IPS-18c (cell line): ENCODE measurements around the gene SLC39A3.

ENCODE experiments used
- H3K4me3 ChIP-seq: 2 replicates; pipeline ENCODE4 v1.7.0; 2013; ENCODE audit warnings: low read depth, mild to moderate bottlenecking, low read length, moderate library complexity; ENCODE audit not compliant: insufficient read depth
- H3K9me3 ChIP-seq: one replicate; pipeline ENCODE4 v1.6.1; 2013; ENCODE audit warnings: mild to moderate bottlenecking, low read length, moderate library complexity; ENCODE audit not compliant: control insufficient read depth, insufficient read depth

The SLC39A3 gene

DNA sequence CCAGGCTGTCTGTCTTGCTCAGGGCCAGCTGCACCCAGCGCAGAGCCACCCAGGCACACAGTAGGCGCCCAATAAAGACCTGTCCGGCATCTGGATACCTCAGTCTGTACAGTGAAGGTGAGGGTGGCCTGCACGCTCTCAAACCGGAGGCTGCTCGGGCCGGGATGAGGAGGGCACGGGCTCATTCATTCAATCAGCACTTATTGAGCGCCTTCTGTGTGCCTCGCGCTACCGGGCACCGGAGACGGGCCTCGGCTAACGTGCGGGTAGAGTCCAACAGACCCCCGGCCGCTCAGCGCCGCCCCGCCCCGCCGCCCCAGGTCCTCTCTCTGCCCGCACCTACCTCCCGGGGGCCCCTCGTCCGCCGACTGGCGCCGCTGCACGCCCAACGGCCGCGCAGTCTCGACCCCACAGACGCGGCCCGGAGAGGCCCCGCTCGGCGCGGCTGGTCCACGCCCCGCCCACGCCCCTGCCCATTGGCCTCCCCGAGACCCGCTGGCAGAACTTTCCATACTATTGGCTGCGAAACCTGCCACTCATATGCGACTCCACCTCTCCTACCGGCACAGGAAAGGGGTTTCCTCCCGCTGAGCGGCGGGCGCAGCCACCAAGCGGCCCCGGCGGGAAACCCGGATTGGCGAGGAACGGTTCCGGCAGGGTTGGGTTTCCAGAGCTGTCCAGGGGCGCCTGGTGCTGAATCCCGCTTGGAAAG is at the start of gene SLC39A3:
Gene SLC39A3, minus strand, starts transcription at position 416 of the 712 bp plus-strand sequence. CDS start 2,760 bp downstream, outside the sequence.
- H3K9me3 ChIP-seq, result no peaks in the 10 kb centered on the region
- peak within 1 kb of the TSS; percentile 86 for H3K4me3 ChIP-seq

DNA sequence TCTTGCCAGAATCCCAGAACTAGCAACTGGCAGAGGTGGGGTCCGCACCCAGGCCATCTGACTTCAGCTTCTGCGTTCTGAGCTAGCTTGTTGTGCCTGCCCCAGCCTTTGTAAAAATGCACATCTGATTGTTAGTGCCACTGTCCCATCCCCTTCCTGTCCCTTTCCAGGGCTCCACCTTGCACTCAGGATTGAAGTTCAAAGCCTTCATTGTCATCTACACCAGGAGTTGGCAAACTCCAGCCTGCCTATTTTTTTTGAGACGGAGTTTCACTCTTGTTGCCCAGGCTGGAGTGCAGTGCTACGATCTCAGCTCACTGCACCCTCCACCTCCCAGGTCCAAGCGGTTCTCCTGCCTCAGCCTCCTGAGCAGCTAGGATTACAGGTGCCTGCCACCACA is 48.4 kb upstream of the SLC39A3 start:
- Histone ChIP-seq H3K4me3 (no peak overlapping the region), H3K9me3 (no peaks in the 10 kb centered on the region)

DNA sequence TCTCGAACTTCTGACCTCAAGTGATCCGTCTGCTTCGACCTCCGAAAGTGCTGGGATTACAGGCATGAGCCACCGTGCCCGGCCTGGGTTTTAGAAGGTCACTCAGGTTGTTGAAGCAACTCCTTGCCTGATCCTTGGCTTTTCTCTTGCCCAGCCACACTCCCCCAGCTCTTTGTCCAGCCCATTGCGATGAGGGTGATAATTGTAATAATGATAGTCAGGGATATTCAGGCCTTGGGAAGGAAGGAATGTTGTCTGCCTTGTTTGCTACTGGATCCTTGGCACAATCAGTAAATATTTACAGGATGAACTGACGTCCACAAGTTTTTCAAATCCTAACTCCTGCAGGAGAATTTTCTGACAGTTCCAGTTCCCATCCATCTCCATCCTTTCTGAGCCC is 47.3 kb upstream of the SLC39A3 start:
- Histone ChIP-seq H3K4me3 (no peak overlapping the region), H3K9me3 (peaks cover 2% of the 10 kb centered on the region)

- Histone ChIP-seq H3K9me3 (peaks cover 2% of the 10 kb centered on the region), H3K4me3 (peak within 1 kb of the TSS; percentile 91)
Measured at GRCh38 chr19:2785244-2785997, 45.6 kb upstream of the SLC39A3 start, which contains the start of gene THOP1. Gene THOP1 (plus strand): TSS chr19:2785503. CDS start chr19:2785663, 160 bp downstream.

DNA sequence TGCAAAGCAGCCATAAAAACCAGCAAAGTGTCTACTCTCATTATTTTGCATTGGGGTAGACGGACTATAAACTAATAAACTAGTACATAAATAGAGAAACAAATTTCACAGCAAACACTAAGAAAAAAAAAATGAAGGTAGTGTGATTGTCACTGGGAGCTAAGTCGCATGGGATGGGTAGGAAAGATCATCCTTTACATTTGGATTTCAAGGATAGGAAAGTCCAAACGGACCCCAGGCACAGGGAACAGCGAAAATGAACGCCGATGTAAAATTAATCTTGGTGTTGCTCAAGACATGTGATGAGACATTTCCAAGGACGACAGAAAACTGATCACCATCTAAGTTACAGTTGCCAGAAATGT is 43.9 kb upstream of the SLC39A3 start:
- no peak overlapping the region for H3K4me3 ChIP-seq
- H3K9me3 ChIP-seq, result peaks cover 2% of the 10 kb centered on the region

DNA sequence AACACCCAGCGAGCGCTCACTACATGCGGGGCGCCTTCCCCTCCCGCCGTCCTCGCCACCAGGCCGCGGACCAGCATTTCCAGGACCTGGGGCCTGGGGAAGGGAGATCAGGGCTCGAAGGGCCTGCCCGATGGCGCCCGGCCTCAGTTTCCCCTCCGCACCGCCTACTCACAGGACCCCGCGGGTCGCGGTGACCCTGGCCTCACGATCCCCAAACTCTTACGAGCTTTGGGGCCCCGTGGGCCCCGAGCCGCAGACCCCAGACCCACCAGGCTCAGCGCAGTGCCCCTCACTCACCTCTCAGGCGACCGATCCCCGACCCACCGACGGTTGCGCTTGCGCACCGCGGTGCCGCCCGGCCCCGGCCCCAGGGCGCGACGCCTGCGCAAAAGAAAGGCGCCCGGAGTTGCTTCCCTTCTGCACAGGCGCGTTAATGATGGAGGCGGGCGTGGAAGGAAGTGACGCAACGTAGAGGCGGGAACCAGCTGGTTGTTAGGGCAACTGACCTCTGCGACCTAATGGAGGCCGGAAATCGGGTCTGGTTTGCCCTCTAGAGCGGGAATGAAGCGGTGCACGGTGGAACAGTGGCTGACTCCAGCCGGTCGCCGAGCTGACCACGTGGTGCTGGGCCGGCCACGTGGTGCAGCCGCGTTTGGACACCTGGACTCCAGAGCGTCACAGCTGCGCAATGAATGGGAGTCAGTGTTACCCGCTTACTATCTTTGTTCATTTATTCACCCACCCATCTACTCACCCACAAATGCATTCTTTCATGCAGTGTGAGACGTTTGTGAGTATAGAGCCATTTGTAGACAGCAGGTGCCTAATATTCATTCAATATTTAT is 43.3 kb upstream of the SLC39A3 start, which contains the start of gene SGTA:
Gene SGTA, minus strand, starts transcription at position 338 of the 845 bp plus-strand sequence. CDS start 14,205 bp downstream, outside the sequence.
- Histone ChIP-seq H3K4me3 (peak within 1 kb of the TSS; percentile 99), H3K9me3 (peaks cover 2% of the 10 kb centered on the region)

DNA sequence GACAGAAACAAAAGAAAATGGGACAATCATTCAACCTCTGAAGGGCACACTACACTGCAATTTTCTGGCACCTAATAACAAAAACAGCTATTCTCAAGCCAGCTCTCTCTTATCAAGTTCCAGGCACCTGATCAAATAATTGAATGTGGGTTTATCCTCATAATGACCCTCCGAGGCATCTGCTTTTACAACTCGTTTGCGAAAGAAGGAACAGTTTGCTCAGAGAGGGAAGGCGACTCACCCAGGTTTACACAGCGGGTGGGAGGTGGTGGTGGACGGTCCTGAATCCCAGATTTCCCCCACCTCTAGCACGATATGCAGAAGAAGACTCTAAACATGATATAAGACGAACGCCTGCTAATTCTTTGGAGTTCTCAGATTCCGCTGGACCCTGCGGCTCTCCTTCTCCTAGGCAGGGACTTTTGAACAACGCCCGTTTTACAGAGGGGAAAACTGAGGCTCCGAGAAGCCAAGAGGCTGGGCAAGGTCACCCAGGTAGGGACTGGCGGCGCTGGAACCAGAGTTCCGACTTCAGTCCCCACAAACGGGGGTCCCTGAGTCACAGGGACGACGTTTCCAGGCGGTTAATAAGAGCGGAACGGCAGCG is 42.6 kb upstream of the SLC39A3 start:
- Histone ChIP-seq H3K9me3 (peaks cover 2% of the 10 kb centered on the region), H3K4me3 (peak overlapping the region; percentile 99)

DNA sequence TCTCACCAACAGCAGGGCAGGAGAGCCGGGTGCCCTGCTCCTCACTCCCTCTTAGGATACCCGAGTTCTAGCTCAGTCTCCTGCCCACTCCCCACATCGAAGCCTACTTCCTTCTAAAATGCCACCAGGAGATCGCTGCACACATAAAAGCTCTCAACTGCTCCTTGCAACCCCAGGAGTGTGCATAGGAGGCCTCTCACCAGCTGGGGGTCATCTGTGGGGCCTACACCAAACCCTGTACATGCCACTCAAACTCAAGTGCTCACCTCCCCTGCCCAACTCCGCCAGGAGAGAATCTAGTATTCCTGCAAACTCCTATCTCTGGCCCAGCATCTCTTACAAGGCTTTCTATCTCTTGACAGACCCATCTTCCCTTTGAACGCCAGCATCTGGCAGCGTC is 40.5 kb upstream of the SLC39A3 start:
- Histone ChIP-seq H3K4me3 (no peak overlapping the region), H3K9me3 (peaks cover 2% of the 10 kb centered on the region)

DNA sequence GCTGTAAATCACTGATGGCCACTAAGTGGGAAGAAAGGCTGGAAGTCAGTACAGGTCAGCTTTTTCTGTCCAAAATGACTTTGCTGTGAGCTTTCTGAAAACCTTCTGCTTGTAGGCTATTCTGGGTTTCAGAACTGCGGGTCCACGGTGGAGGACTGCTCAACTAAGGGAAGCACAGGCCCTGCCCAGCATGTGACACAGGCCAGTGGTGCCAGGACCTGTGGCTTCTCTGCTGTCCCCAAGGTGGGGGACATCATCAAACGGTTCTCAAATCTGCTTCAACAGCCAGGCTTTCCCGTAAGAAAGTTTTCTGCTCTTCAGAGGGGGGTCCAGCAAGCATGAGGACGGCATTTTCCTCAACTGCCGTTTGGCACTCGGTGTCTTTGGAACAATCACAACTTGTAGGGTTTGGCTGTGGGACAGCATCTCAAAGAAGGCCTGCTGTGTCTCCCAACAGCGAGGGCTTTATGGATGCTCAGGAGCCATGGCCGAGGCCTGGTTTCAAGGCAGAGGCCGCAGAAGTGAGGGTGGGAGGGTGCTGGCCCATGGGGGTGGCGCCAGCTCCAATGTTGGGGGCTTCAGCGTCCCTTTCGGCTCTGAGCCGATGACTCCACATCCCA is 39.4 kb upstream of the SLC39A3 start:
- Histone ChIP-seq H3K9me3 (peaks cover 2% of the 10 kb centered on the region), H3K4me3 (no peak overlapping the region)

DNA sequence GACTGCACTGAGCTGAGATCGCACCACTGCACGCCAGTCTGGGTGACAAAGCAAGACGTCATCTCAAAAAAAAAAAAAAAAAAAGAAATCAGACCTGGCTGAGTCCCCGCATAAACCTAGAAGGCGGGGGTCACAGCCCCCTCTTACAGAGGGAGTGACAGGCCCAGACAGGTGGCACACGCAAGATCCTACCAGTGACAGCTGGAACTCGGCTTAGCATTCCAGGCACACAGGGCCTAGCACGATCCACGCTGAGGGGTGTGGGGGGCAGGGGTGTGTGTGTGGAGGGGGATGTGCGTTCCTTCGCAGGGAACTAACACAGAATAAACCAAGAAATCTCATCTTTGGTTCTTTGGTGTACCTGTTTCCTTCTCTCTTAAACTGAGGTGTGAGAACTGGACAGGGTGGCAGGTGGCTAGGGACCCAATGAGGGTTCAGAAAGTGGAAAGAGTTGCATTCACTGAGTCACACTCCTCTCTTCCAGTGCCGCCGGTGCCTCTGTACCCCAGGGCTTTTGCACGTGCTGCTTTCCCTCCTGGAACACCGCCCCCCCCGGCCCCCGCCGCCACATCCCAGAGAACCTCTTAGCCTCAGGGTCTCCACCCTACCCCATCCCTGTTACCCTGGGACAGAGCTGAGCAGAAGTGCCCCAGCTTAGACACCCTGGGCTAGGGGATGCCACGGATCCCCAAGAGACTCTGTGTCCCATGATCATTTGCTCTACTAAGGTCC is 38.3 kb upstream of the SLC39A3 start:
- Histone ChIP-seq H3K4me3 (no peak overlapping the region), H3K9me3 (peaks cover 2% of the 10 kb centered on the region)

DNA sequence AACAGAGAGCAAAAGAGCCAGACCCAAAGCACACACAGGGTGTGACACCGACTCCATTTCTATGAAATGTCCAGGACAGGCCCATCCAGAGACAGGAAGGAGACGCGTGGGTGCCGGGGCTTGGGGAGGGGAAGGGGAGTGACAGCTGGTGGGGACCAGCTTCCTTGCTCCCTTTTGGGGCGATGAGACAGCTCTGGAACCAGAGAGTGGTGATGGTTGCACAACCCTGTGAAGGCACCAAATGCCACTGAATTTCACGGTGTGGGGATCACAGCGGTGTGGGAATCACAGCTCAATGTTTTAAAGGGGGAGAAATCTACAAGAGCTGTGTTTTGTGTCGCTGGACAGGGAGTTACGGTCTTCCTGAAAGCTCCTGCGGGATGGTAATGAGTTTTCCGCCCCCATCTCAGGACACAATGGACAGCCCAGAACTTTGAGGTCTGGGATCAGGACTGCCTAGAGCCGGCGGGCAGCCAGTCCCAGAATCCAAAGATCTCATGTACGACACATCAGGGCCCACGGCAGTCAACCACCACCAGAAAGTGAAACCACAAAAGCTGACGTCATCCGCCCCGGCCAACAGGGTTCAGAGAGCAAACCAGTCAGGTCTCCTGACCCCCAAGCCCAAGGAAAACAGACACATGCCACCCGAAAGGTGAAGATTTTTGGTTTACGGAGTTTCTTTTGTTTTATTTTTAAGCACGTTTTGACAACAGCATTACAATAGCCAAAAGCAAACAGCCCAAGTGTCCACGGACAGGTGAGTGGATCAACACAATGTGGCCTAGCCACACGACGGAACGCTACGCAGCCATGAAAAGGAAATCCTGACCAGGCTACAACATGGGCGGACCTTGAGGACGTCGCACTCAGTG is 36.0 kb upstream of the SLC39A3 start:
- Histone ChIP-seq H3K4me3 (no peak overlapping the region), H3K9me3 (no peaks in the 10 kb centered on the region)

DNA sequence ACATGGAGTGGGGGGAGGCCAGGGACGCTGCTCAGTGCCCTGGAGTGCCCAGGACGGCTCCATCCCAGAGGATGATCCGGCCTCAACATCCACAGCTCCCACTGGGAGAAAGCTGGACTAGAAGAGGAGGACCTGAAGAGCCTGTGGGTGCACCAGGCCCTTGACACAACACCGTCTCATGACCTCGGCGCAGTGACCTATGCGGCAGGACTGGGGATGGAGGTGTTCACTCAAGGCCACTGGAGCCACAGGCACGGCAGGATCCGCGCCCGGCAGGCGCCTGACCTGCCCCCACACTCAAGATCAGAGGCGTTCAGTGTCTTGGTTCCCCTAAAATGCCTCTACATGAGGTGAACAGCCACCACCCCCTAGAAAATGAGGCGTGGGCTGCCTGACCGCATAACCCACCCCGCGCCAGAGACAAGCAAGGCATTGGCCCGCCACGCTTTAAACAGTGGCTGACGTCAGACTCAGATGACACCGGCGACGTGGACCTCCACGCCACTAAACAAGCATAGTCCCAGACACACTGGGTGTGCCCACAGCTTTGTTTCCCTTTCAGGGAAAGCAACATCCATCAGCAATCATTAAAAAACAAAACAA is 35.2 kb upstream of the SLC39A3 start:
- no peaks in the 10 kb centered on the region for H3K9me3 ChIP-seq
- H3K4me3 ChIP-seq, result no peak overlapping the region

- no peaks in the 10 kb centered on the region for H3K9me3 ChIP-seq
Measured at GRCh38 chr19:2774083-2774679, 34.4 kb upstream of the SLC39A3 start.

DNA sequence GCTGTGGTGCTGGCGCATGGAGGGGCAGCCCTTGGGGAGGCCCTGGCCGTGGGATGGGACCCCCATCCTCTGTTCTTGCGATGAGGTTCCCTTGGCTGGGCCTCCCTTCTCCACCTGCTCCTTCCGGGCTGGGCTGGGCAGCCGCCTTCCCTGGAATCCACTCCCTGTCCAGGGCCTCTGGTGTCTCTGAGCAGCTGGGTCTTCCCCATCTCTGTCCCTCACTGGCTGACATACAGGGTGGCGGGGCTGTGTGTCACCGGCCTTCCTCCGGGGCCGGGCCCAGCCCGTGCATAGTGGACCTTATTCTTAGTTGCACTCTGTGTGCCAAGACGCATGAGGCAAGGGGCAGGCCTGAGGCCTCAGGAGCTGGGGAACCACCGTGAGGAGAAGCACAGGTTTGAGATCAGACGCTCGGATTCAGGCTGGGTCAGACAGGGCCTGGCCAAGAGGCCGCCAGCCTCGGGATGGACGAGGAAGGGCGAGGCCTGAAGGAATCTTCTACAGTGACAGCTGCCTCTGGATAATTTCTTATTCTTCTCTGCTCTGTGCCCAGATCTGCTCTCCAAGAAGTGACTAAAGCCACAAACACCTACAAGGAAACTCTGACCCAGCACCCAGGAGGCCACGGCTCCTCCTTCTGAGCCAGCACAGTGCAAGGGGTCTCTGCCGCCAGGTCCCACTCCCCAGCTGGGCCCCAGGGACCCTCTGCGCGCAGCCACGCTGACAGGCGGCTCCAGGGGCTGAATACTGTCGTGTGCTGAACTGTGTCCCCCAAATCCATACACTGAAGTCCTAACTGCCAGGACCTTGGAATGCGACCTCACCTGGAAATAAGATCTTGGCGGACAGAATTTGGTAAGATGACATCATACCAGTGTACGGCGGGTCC is 32.2 kb upstream of the SLC39A3 start:
- H3K9me3 ChIP-seq, result peaks cover 2% of the 10 kb centered on the region
- H3K4me3 ChIP-seq, result no peak overlapping the region

More at GRCh38 chr19:2774083-2774679, 34.4 kb upstream of the SLC39A3 start:
- no peak overlapping the region for H3K4me3 ChIP-seq
